Measurements from ENCODE around the gene COMMD7. TPM values are rescaled to one million over a fixed set of nuclear protein-coding genes. Genes with fewer than 3 reads are reported as not detected.

The COMMD7 gene
- total and polyA plus RNA-seq, 2 of the 4 experiments (the other 2 are of a cell fraction), result 51.8 to 67.5 TPM

DNA sequence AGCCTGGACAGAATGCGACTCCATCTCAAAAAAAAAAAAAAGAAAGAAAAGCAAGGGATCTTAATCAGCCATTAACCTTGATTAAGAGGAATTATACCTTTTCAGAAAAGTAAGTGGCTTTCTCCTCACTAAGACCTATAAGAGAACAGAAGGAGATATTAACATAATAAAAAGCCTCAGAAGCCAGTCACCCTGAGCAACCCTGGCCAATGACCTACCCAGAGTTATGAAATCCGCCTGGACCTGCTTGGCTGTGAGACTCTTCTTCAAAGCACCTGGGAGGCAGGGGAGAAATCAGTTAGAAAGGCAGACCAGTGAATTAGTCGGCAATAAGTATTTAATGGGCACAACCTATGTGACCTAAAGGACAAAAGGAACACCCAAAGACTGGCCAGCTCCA lies 36.8 kb downstream of the COMMD7 start:
- H4K91ac ChIP-seq (ENCODE audit: insufficient read depth, low read depth, low read length), result peak overlapping the region; percentile 44; the same call in 1 of the 2 replicates
- POLR2A ChIA-PET (ENCODE audit: unreplicated experiment), result interaction anchor here (0.6 kb wide), 1 partner anchor 27 kb away, joined by 17 read pairs; no protein-coding TSS in a partner anchor
- no peak overlapping the region for H3K4me3 ChIP-seq (ENCODE audit: insufficient read depth, low read depth, low read length)

More for the DNA sequence above, 36.8 kb downstream of the COMMD7 start:
- peaks cover 4 to 43% of the 10 kb centered on the region in 2 experiments; a peak in 3 of 4 replicates for H3K79me1 ChIP-seq (ENCODE audit: low read depth in 1 of 2, low read length in 2 of 2)
- H4K20me1 ChIP-seq (ENCODE audit: insufficient read depth, low read length), result no peaks in the 10 kb centered on the region
- no TSS peak for BruUV-seq (replicated peaks)
- H3K4me1 ChIP-seq (ENCODE audit: control insufficient read depth, insufficient read depth, low read length), result peaks cover 12% of the 10 kb centered on the region
- H2AK5ac ChIP-seq (ENCODE audit: low read depth, low read length), result 0 out of 2 replicates have a peak overlapping the region, but pooled peaks have one; percentile 74
- no CpG with 5 or more reads among the region's 3 CpGs for WGBS, 2 experiments (ENCODE audit: extremely low coverage in 2 of 2, insufficient read length in 1 of 2)
- no peak overlapping the region for H3K9ac ChIP-seq (ENCODE audit: low read depth, low read length)
- H3K9me1 ChIP-seq (ENCODE audit: insufficient read depth, low read length), result 0 out of 2 replicates have a peak, but pooled peaks cover 13% of the 10 kb centered on the region
- H3K18ac ChIP-seq (ENCODE audit: low read depth, low read length), result no peak overlapping the region
- H3K27me3 ChIP-seq (ENCODE audit: control insufficient read depth, insufficient read depth, low read length), result no peaks in the 10 kb centered on the region
- peaks cover 25% of the 10 kb centered on the region for H3K36me3 ChIP-seq (ENCODE audit: control insufficient read depth, insufficient read depth, low read length)
- dilution Hi-C loops (cut with HindIII; ENCODE audit: low sequenced_read_pairs, unreplicated experiment), result no loop called here
- no peak overlapping the region for H2BK5ac ChIP-seq (ENCODE audit: low read depth, low read length, poor library complexity, severe bottlenecking)
- TF ChIP-seq CHD1 (IDR thresholded peaks at IDR 0.05; ENCODE audit: low read depth, low read length), result no peak
- TF ChIP-seq, protein P1, sequence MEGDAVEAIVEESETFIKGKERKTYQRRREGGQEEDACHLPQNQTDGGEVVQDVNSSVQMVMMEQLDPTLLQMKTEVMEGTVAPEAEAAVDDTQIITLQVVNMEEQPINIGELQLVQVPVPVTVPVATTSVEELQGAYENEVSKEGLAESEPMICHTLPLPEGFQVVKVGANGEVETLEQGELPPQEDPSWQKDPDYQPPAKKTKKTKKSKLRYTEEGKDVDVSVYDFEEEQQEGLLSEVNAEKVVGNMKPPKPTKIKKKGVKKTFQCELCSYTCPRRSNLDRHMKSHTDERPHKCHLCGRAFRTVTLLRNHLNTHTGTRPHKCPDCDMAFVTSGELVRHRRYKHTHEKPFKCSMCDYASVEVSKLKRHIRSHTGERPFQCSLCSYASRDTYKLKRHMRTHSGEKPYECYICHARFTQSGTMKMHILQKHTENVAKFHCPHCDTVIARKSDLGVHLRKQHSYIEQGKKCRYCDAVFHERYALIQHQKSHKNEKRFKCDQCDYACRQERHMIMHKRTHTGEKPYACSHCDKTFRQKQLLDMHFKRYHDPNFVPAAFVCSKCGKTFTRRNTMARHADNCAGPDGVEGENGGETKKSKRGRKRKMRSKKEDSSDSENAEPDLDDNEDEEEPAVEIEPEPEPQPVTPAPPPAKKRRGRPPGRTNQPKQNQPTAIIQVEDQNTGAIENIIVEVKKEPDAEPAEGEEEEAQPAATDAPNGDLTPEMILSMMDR (conservative IDR thresholded peaks at IDR 0.05; ENCODE audit: low read depth, low read length), result no peak
- TF ChIP-seq FOS (IDR thresholded peaks at IDR 0.05; ENCODE audit: low read depth, low read length), result no peak
- no peak for TF ChIP-seq MXI1 (IDR thresholded peaks at IDR 0.05; ENCODE audit: borderline replicate concordance, low read depth, low read length)
- no peak for TF ChIP-seq CEBPB (IDR thresholded peaks at IDR 0.05; ENCODE audit: low read depth, low read length)
- TF ChIP-seq BHLHE40 (IDR thresholded peaks at IDR 0.05; ENCODE audit: low read depth, low read length), result no peak
- TF ChIP-seq, protein P2, sequence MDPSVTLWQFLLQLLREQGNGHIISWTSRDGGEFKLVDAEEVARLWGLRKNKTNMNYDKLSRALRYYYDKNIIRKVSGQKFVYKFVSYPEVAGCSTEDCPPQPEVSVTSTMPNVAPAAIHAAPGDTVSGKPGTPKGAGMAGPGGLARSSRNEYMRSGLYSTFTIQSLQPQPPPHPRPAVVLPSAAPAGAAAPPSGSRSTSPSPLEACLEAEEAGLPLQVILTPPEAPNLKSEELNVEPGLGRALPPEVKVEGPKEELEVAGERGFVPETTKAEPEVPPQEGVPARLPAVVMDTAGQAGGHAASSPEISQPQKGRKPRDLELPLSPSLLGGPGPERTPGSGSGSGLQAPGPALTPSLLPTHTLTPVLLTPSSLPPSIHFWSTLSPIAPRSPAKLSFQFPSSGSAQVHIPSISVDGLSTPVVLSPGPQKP (IDR thresholded peaks at IDR 0.05; ENCODE audit: borderline replicate concordance, low read depth, low read length), result no peak
- no peak for TF ChIP-seq SMC3 (IDR thresholded peaks at IDR 0.05; ENCODE audit: low read depth, low read length)
- TF ChIP-seq POLR2A (IDR thresholded peaks at IDR 0.05; ENCODE audit: low read depth, low read length), result no peak
- TF ChIP-seq NFE2L2 (IDR thresholded peaks at IDR 0.05; ENCODE audit: low read depth, low read length), result no peak
- TF ChIP-seq, protein P3, sequence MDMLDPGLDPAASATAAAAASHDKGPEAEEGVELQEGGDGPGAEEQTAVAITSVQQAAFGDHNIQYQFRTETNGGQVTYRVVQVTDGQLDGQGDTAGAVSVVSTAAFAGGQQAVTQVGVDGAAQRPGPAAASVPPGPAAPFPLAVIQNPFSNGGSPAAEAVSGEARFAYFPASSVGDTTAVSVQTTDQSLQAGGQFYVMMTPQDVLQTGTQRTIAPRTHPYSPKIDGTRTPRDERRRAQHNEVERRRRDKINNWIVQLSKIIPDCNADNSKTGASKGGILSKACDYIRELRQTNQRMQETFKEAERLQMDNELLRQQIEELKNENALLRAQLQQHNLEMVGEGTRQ (IDR thresholded peaks at IDR 0.05; ENCODE audit: low read depth, low read length), result no peak
- TF ChIP-seq RAD21 (IDR thresholded peaks at IDR 0.05; ENCODE audit: low read length), result no peak
- intact Hi-C loops (cut with micrococcal nuclease), result no loop called here
- H3K56ac ChIP-seq (ENCODE audit: extremely low read depth, insufficient read depth, low read length), result no peak overlapping the region
- H2AK9ac ChIP-seq (replicated peaks; ENCODE audit: low read depth, low read length, poor library complexity), result no peak overlapping the region
- ATAC-seq (ENCODE audit: low read depth) (no peak), DNase-seq (no peak)
- no peak overlapping the region for H3K4ac ChIP-seq (ENCODE audit: low read depth, low read length)
- in situ Hi-C loops (cut with MboI; ENCODE audit: low sequenced_read_pairs), result no loop called here
- H2AFZ ChIP-seq (replicated peaks; ENCODE audit: low read length, poor library complexity), result no peak overlapping the region
- no peak overlapping the region for H2BK20ac ChIP-seq (ENCODE audit: low read depth, low read length)
- H2BK120ac ChIP-seq (ENCODE audit: low read depth, low read length), result no peak overlapping the region
- no peak overlapping the region for H3K14ac ChIP-seq (replicated peaks; ENCODE audit: low read depth, low read length)
- H3K9me3 ChIP-seq (ENCODE audit: control insufficient read depth, insufficient read depth, low read length), result no peaks in the 10 kb centered on the region
- no peak overlapping the region for H3K27ac ChIP-seq (ENCODE audit: insufficient read depth, low read length)
- no peak overlapping the region for H3K4me2 ChIP-seq (ENCODE audit: low read depth, low read length)
- CTCF ChIA-PET, result no interaction called here
- H3K23ac ChIP-seq (ENCODE audit: low read depth, low read length), result no peak overlapping the region
- no peak overlapping the region for H2BK15ac ChIP-seq (ENCODE audit: low read depth, low read length)
- peak overlapping the region in 1 of 2 experiments; percentile 48; a peak in 1 of 4 replicates for H4K8ac ChIP-seq (ENCODE audit: low read depth in 2 of 2, low read length in 2 of 2)
- no peak overlapping the region for H4K5ac ChIP-seq (ENCODE audit: low read depth, low read length)

Measured in IMR-90 (cell line).